GM19025 (cell line): Measurements from ENCODE around the gene VILL.

Source experiments
- ATAC-seq: cut with Tn5 transposase; IDR thresholded peaks from one replicate; pipeline ENCODE4 v1.9.1; 2021; ENCODE audit warnings: mild to moderate bottlenecking, low read depth, moderate library complexity; ENCODE audit not compliant: unreplicated experiment

VILL gene

DNA sequence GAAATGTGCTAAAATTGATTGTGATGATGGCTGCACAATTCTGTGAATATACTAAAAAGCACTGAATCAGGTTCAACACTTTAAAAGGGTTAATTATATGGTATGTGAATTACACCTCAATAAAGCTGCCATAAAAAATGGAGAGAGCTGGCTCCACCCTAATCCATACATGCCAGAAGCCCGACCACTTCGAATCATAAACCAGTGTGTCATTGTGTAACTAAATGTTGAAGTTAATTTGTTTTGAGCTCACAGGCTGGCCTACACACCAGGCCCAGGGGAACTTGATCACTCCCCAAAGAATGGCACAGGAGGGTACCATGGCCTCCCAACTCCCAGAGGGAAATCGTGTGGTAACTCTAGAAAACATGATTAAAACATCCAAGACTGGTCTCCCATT lies 24.9 kb downstream of the VILL start:
- ATAC-seq, result no peak

GRCh38 chr3:38015984-38016383 lies 25.4 kb downstream of the VILL start:
- ATAC-seq, result no peak

- no peak for ATAC-seq
Observed at GRCh38 chr3:38016410-38016809, 25.8 kb downstream of the VILL start.

DNA sequence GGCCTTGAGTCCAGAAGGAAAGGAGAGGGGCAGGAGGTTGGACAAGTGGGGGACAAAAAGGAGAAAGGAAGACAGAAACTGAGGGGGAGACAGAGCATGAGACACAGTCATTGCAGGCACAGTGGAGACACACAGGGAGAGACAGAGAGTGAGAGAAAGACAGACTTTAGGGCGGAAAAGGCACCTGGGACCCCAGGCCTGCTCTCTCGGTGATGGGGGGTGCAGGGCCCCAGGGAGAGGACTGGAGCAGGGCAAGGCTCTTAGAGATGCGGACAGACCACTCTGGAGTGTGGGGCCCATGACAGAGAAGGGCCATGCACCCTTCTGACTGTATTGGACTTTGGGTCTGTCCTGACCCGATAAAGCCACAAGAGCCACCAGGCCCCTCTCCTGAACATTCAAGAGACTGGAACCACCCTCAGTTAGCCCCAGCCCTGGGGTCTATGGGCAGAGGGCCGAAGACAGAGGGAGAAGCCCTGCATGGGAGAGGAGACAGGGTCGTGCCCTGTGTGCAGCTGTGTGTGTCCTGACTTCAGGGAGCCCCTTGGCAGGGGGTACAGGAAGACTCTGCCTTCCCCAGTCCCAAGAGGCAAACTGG lies 26.4 kb downstream of the VILL start:
- ATAC-seq, result no peak

DNA sequence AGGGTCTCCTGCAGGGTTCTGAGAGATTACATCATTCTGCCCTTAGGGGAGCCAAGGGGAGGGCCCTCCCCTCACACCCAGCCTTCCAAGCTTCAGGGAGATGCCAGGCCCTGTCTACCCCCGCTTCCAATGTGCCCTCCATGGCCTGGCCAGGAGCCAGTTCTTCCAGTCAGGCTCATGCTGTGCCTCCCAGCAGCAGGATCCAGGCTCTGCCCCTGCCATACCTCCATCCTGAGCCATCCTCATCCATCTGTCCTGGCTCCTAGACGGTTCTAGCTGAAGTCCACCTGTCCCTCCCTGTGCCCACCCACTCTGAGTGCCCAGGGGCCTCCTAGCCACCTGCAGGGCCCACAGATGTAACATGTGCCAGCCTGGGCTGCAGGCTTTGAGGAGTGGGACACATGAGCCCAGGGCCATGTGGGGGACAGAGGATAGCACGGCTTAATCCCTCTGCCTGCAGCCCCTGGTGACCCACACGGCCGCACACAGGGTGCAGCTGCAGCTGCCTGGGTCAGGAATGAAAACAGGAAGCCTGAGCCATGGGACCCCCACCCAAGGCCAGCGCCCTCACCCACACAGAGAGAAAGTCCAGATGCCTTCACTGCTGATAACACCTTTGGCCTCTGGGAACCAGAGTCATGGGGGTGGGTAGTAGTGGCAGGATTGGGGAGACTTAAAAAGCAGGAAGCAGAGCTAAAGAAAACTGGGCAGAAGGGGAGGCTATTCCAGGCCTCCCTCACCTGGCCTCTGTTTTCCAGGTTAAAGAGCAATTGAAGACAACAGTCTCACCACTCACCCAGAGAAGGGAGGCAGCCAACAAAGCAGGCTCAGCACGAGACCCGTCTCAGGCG lies 27.1 kb downstream of the VILL start:
- no peak for ATAC-seq

GRCh38 chr3:38018296-38019266 lies 28.0 kb downstream of the VILL start:
- ATAC-seq, result no peak

GRCh38 chr3:38019658-38020341 lies 29.2 kb downstream of the VILL start:
- ATAC-seq, result no peak

GRCh38 chr3:38020342-38020726 lies 29.7 kb downstream of the VILL start:
- ATAC-seq, result no peak

DNA sequence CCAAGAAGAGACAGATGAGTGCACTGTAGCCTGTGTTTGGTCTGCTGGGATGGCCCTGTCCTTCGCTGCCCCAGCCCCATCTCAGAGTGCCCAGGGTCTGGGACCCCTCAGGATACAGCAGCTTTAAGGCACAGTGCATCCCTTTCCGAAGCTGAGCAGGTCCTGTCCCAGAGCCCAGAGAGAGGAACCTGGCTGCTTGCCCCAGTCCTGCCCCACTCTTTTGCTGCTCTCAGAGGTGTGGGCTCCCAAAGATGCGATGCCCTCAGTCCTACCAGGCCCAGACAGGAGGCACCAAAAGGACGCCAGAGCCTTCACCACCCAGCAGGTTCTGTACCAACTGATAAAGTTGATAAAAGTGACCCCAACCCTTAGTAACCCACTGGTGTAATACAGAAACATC lies 30.6 kb downstream of the VILL start:
- ATAC-seq, result no peak

DNA sequence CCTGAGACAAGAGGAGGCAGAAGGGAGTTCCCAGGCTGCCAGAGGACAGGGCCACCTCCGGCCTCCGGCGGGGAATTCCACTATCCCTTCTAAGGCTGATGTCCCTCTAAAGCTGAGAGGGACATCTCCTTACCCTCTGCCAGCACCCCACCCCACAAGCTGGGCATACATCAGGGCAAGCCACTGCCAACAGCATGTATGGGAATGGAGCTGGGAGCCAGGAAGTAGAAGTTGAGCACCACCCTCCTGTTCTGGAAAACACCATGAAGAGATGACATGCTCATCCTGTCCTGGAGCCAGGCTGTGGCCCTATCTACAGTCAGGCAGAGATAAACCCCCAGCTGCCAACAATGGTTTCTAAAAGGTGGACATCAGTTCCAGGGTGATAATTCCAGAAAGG lies 31.7 kb downstream of the VILL start:
- ATAC-seq, result no peak

- ATAC-seq, result no peak
Observed at GRCh38 chr3:38022896-38023709, 32.5 kb downstream of the VILL start.

DNA sequence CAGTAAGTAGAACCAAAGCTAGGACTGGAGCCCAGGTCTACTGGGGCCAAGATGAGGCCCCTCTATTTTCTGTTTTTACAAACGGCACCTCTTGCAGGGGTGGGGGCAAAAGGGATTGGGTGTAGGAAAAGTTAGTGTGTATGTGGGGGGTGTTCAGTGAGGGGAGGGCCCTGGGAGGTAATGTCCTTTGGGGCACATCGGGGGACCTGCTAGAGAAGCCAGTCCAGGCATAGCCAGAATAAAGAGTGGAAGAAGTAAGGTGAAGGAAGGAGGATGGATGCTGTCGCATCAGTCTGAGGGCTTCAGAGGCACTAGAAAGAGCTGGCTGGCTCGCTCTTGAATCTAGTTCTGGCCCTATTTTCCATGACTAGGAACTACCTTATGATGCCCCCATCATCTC lies 36.3 kb downstream of the VILL start:
- no peak for ATAC-seq

- no peak for ATAC-seq
Observed at GRCh38 chr3:38027466-38028465, 37.2 kb downstream of the VILL start.

DNA sequence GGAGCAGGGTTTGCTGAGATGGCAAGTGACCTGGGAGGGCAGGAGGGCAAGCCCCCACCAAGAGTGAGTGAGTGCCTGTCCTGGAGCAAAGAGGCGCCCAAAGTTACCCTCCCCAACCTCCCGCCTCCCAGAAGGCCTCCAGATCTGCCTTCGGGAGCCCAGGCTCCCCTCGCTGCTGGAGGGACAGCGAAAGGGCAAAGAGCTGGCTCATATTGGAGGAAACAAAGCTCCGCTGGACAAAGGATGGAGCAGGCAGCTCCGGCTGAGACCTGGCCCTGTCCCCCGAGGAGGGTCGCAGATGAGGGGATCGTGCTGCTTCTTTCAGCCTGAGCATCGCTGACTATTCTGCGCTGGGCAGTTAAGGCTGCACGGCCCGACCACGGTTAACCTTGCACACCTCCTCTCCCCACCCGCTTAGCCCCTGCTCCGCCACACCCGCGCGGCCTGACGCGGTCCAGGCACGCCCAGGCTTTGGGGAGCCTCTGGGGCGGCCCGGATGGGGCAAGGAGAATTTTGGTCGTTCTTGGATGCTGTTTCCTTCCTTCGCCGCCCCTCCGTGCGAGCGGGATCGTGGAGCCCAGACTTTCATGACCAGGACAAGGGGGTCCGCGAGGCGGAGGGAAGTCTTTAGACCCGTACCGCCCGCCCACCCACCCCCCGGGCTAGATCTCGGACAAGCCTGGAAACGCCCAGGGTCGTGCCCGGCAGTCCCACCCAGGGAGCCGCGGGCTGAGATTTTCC lies 38.2 kb downstream of the VILL start:
- ATAC-seq, result no peak

DNA sequence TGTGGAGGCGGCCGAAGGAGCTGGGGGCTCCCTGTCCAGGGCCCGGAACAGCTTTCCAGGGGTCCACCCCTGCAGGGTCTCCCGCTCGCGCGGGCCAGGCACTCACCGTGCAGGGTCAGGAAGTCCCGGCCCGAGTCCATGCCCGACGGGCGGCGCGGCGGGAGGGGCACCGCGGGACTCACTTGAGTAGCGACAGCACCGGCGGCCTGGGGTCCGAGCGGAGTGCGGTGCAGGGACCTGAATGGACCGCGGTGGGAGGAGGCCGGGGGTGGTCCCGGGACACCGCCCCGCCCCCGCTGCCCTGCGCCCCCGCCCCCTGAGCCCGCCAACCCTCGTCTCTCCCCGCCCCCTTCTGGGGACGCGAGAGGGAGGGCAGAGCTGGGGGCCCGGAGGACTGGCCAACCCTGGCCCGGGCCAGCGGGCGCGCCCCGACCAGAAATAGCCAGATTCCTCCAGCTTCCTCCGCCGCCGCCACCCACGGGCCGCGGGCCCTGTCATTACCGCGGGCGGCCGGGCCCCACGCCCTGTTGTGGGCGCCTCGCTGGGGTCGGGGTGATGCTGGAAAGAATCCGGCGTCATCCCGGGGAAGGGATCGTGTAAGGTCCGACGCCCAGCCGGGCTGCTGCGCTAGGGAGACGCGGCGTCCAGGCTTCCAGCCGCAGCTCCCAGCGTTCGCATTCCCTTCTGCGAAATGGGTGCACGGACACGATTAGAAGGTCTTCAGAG lies 39.0 kb downstream of the VILL start, which contains the start of gene PLCD1:
PLCD1 (minus strand) TSS at position 243 of the 726 bp plus-strand sequence; CDS start at position 140, 103 bp downstream.
- no peak for ATAC-seq

- no peak for ATAC-seq
Observed at GRCh38 chr3:38030126-38031021, 39.8 kb downstream of the VILL start.
